ENCODE measurements around the gene TMPRSS3.

GRCh38 chr21:42379426-42380215, 16.2 kb downstream of the TMPRSS3 start:
- TF ChIP-seq CTCF (conservative IDR thresholded peaks at IDR 0.05; ENCODE audit: low read length): no peak
- no peak for TF ChIP-seq EZH2phosphoT487 (IDR thresholded peaks at IDR 0.05; ENCODE audit: borderline replicate concordance)
